Measurements from ENCODE around the gene CDK6.
A peak's percentile ranks its signal among the peaks of the same experiment; 100 is the strongest.

Gene CDK6

DNA sequence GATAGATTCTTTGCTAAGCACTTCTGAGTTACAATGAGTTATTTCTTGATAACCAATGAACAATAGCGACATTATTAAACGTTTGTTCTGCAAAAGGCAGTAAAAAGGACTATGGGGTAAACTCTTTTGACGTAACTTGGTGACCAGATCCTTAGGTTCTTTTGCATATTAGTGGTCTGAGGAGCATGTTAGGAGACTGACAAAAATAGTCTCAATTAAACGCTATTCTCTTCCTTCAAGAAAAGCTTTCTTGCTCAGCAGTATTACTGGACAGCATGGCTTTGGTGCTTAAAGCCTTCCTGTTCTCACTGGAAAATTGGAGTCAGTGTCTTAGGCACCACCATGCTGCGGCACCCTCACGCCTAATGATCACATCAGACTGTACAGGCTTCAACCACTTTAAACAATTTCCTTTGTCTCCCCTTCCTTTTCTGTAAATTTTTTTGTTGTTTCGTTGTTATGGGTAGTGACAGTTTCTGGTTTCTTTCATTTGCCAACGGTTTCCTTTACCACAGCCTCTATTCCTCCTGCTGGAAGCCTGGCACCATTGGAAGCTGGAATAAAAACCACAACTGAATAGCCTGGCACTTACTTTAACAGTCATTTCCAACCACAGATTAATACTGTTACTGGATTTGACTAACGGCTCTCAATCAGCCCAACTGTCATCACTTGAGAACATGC, 197.0 kb downstream of the CDK6 start:
- DNase-seq = no peak

GRCh38 chr7:92636018-92636560, 200.3 kb downstream of the CDK6 start:
- DNase-seq = no peak

DNA sequence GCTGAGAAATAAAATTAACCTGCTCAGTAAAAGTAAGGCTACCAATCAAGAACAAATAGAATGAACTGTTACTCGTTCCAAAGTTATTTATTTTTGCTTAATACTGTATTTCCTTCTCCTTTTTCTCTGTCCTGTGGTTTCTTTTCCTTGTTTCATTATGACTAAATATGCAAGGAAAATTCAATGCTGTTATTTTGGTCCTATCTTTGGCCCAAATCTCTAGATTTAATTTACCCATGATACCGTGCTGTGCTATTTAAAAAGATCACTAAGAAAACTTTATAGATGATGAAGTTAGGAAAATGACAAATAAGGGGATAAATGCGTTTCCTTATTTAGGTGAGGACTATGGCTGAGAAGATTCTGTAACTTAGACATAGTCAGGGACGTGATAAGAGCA, 200.8 kb downstream of the CDK6 start:
- DNase-seq = no peak

- DNase-seq = peak; percentile 63
Measured at GRCh38 chr7:92634924-92635519, 201.4 kb downstream of the CDK6 start.

DNA sequence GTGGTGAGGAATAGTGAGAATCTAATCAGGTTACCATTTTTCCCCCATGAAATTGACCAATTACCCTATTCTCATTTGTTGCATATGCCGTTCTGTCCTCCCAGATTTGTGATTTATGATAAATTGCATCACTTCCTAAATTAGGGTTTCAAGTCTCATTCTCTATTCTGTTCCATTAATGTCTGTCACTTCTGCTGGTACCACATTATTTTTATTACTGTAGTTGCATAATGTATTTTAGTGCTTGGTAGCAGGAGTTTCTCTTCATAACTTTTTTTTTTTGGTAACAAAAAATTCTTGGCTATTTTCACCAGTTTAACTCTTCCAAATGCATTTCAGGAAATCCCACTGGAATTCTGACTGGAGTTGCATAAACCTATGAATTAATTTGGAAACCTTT, 202.2 kb downstream of the CDK6 start:
- no peak for DNase-seq

GRCh38 chr7:92633211-92633906, 203.0 kb downstream of the CDK6 start:
- no peak for DNase-seq

DNA sequence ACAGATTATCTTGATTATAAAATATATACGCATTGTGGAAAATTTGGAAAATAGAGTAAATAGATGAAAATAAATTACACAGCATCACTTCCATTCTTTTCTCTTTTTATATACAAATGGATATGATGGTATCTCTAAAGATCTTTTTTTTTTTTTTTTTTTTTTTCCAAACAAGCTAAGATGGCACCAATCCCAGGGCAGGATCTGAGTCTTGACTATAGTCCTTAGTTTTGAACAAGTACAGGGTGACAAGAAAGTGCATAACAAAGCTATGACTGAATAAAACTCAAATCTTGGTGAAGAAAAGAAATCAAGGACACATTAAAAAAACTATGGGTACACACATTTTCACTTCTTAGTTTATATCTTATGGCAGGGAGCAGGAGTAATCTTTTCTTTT, 203.6 kb downstream of the CDK6 start:
- DNase-seq = no peak

DNA sequence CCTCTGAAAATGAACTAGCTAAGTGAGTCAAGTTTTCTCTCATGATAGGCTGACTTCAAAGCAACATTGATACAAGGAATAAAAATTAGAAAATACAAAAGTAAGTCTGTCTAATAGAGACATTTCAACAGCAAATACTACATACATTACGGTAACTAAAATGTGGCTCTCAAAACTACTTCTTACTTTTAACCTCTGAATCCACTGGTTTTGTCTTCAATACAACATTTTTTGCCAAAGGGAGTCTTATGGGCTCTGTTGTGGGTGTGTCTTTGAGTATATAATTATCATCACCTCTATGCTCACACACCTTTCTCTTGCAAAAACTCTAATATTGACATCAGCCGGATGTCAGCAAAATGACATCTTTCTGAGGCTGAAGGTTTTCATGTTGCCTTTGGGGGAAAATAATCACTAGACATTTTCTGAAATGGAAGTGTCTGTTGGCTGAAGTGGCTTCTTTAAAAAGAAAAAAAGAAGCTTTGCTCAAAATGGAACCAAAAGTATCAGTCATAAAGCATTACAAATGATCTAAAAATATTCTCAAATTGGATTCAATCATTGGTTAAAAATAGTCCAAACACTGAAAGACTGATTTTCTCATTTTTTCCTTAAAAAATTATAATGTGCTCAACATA, 204.4 kb downstream of the CDK6 start:
- no peak for DNase-seq

DNA sequence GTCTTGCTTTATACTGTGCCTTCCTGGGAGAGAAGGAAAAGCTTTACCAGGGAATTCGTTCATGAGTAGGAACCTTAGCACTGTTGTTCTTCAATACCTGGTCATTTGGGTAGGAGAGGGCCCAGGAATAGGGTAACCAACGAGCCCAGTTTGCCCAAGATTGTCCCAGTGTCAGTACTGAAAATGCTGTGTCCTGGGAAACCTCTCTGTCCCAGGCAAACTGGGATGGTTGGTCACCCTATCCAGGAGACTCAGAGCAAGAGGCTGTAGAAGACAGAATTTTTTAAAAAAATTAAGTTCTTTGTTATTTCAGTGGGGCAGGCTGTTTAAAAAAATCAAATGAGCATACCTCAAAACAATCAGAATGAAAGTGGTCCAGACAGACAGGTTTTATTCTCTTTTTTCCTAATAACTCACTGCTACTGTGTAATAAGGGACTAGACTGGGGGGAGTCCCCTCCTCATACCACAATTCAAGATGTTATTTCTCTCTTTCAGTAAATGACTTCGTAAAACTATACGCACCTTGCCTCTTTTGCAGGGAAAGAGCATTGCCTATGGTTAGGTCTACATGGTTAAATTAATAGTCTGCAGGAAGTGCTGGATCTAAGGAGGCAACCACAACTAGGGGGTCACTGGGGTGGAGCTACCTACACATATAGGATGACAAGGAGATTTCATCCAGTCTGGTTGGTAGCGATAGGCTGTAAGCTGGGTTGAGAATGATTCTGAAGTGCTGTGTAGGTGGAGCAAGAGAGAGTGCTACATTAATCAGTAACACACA, 205.1 kb downstream of the CDK6 start:
- peak; percentile 79 for DNase-seq

DNA sequence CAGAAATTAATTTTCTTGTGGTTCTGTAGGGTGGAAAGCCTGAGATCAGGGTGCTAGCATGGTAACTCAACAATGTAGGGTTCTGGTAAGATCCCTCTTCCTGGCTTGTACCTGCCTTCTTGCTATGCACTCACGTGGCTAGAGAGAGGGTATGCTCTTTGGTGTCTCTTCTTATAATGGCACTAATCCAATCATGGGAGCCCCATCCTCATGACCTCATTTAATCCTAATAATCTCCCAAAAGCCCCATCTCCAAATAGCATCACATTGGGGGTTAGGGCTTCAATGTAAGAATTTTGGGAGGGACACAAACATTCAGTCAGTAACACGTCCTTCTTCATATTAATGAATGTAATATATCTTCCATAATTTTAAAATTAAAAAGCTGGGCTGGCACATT, 206.6 kb downstream of the CDK6 start:
- no peak for DNase-seq

GRCh38 chr7:92627956-92628355, 208.4 kb downstream of the CDK6 start:
- no peak for DNase-seq

GRCh38 chr7:92626281-92626809, 210.0 kb downstream of the CDK6 start:
- DNase-seq = no peak

GRCh38 chr7:92625617-92626016, 210.8 kb downstream of the CDK6 start:
- no peak for DNase-seq

DNA sequence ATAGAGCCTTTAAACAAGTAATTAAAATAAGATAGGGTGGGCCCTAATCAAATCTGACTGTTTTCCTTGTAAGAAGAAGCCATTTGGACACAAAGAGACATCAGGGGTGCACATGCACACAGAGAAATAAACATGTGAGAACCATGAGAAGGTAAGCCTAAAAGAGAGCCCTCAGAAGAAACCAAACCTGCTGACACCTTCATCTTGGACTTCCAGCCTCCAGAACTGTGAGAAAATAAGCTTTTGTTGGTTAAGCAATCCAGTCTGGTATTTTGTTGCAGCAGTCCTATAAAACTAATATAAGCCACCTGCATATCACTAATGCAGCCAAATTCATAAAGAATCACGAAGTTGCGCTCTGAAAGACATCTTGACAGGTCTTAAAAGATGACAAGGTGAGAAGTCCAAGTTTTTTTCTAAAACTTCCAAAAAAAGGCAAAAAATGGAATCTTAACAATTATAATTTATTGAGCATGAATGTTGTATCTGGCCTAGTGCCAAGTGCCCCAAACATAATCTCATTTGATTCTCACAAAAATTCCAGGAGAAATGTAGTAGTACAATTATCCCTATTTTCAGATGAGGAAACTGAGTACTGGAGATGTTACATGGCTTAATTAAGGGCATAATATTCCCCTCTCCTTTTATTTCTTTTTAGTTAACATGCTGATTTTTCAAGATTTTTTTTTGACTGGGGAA, 211.9 kb downstream of the CDK6 start:
- no peak for DNase-seq

DNA sequence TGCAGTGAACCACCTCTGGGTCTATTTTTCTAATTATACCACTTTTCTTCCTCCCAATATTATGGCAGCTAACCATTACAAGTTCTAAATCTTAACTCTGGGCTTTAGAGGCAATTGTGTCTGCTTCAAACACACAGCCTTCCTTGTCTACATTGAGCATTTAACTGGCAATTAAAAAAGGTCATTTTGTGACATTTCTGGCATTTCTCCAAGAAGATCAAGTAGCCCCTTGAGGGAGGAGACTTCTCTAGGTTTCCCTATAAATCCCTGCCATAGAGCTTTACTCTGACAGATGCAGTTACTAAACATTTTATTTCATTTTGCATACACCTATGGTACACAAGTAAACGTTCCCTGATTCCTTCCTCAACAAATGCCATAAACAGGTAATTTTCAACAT, 212.8 kb downstream of the CDK6 start:
- no peak for DNase-seq

- no peak for DNase-seq
Measured at GRCh38 chr7:92622685-92623084, 213.7 kb downstream of the CDK6 start.

- DNase-seq = no peak
Measured at GRCh38 chr7:92622030-92622429, 214.3 kb downstream of the CDK6 start.

DNA sequence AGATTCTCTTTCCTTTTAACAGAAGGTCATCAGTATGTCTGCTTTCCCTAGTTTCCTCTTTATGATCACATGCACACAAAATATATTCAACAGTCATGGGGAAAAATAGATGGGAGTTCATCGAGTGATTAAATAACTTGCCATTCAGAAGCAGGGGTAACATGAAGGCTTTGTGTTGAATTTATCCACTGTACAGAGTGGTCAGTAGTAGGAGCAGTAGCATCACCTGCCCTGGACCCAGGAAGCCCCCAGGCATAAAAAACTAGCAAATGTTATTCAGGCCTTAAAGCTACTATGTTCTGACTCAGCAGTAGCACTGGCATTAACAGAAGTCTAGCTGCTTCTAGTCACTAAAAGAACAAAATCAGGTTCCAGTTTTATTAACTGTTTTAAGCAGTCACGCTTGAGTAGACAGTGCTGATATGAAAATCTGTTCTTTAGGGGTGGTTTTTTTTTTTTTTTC, 214.8 kb downstream of the CDK6 start:
- DNase-seq = no peak

DNA sequence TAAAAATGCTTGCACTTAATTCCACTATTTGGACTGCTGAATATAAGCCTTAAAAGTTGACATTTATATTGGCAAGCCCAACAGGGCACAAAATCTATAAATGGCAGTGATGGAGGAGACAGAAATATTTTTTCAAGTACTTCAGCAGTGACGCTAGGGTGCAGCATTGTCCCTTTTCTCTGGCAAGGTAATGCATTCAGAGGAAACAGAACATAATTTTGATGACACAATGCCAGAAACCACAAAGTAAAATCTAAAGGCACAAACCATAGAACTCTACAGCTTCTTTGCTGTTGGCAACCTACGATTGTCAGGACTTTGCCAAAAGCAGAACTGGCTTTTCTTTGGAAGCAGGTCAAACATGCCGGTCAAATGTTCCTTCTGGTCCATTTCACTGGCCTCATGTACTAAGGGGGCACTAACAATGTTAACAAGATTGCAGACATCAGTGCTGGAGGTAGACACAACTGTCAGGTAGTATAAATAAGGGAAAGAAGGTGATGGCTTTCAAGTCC, 215.3 kb downstream of the CDK6 start:
- peak; percentile 80 for DNase-seq

DNA sequence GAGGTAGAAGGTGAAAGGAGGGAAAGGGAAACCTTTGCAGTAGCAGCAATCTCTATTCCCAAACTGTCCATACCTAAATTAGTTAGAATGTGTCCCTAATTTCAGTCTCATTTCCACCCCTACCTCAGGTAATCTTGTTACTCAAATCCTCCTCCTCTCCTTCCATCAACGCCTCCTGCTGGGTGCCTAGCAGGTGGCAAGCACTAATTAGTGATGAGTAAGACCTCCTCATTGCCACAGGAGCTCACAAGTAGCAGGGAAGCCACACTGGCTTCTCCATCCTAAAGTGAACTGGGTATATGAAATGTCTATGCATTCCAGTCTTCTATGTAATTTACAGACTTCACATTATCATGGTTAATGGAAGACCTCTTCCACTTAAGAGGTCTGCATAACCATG, 220.5 kb downstream of the CDK6 start:
- DNase-seq = no peak

GRCh38 chr7:92614660-92615174, 221.7 kb downstream of the CDK6 start:
- DNase-seq = no peak
